Spleen (tissue), 7 donors: Measurements from ENCODE around the gene AHNAK2.

Source experiments
- CTCF ChIP-seq, 11 experiments: fragments of 200-600 bp in 7 of 11; fragments of 450-650 bp in 4 of 11; sonication (generic) in 4 of 11; IDR thresholded peaks in 8 of 11; conservative IDR thresholded peaks in 3 of 11; 1 replicate in 7 of 11; 2 replicates in 4 of 11; pipeline versions ENCODE4 v1.4.0 to v1.8.0; 2016 to 2021; ENCODE audit warnings: antibody characterized with exemption in 11 of 11, inconsistent platforms in 4 of 11, mild to moderate bottlenecking in 1 of 11
- POLR2A ChIP-seq, 3 donors: fragments of 450-650 bp; IDR thresholded peaks; one replicate each; pipeline ENCODE4 v1.5.1; 2017; ENCODE audit warnings: antibody characterized with exemption in 3 of 3, mild to moderate bottlenecking in 1 of 3
- POLR2AphosphoS5 ChIP-seq, 3 donors: sonication (generic); formaldehyde crosslinking; IDR thresholded peaks; one replicate each; pipeline ENCODE4 v1.5.1; 2017; ENCODE audit warnings: antibody characterized with exemption in 3 of 3
- donor health status: DM: no; HTN: no; CAD: no; lungs with moderate emphysema.
- donor health status: DM: no; HTN: no; CAD: no.
- donor health status: DM: no; HTN: no; CAD: no.

DNA sequence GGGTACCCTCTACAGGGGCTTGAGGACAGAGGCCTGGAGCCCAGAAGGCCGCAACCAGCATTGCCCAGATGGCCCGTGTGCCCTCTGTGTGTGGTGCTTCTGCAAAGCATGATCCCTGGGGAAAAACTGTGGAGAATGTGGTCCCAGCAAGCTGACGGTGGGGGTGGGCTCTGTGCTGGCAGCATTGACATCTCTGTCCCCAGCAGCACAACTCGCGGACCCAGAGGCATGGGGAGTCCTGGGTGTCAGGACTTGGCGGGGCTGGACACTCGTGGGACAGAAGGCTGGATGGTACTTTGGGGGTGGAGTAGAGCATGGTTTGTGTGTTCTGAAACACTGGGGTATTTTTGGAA is 11.8 kb upstream of the AHNAK2 start:
- TF ChIP-seq CTCF (IDR thresholded peaks at IDR 0.05 in 8 of 11, conservative IDR thresholded peaks at IDR 0.05 in 3 of 11) (no peak), POLR2A (IDR thresholded peaks at IDR 0.05) (no peak), POLR2AphosphoS5 (IDR thresholded peaks at IDR 0.05) (no peak)
